Activated T-cell treated with anti-CD3 and anti-CD28 coated beads, Interleukin-2, amount 50 U/mL, for 72 hours (primary cell): ENCODE data around the gene FIZ1. TPM values are rescaled to one million over a fixed set of nuclear protein-coding genes. Genes with fewer than 3 reads are reported as not detected.

Experiments used
- ATAC-seq, 2 donors: fragments of 150-1000 bp; cut with Tn5 transposase; replicated peaks in 1 of 2; 2 replicates each; pipeline ENCODE4 v1.10.0; 2021; ENCODE audit warnings: moderate library complexity in 2 of 2, mild to moderate bottlenecking in 1 of 2
- DNase-seq, 2 donors: peaks; one replicate each; pipeline ENCODE4 v3.0.0; 2021 to 2022; ENCODE audit warnings: mixed read lengths in 1 of 2
- H3K27ac Mint-ChIP-seq: one replicate; pipeline ENCODE4 v1.8.0; 2022; ENCODE audit warnings: mild to moderate bottlenecking, moderate library complexity, mixed read lengths
- H3K27me3 Mint-ChIP-seq: one replicate; pipeline ENCODE4 v1.8.0; 2022; ENCODE audit warnings: low read depth, mixed read lengths
- H3K36me3 Mint-ChIP-seq, 2 donors: one replicate each; pipeline ENCODE4 v1.8.0; 2022; ENCODE audit warnings: mixed read lengths in 2 of 2, mild to moderate bottlenecking in 1 of 2; ENCODE audit not compliant: insufficient read depth in 2 of 2
- H3K4me1 Mint-ChIP-seq: one replicate; pipeline ENCODE4 v1.8.0; 2022; ENCODE audit warnings: low read depth, mixed read lengths
- H3K4me3 Mint-ChIP-seq, 2 donors: one replicate each; pipeline ENCODE4 v1.8.0; 2022; ENCODE audit warnings: mild to moderate bottlenecking in 2 of 2, mixed read lengths in 2 of 2, moderate library complexity in 2 of 2
- H3K9me3 Mint-ChIP-seq, 2 donors: one replicate each; pipeline ENCODE4 v1.8.0; 2022; ENCODE audit warnings: mixed read lengths in 2 of 2
- total RNA-seq, 2 donors: library from RNA; stranded (reverse); gene quantifications; one replicate each; pipeline ENCODE4 v1.2.3, GENCODE V29; 2022

The FIZ1 gene
- 10 to 100 TPM; 16.2 to 17.3 TPM for total RNA-seq

DNA sequence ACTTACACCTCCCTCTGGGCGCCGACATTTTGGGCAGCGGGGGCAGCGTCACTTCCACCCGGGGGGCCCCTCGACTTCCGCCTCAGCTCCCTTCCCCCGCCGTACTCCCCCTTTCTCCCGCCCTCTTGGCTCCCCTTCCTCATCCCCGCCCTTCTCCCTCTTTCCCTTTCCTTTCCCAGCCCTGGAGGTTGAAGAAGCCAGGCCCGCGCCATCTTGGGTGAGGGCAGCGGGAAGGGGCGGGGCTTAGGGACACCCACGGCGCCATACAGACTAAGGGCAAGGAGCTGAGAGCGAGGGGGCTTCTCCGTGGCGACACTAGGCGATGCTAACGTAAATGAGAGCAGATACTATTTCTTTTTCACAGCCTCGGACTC lies at the start of gene FIZ1:
Gene FIZ1, minus strand, starts transcription at position 50 of the 374 bp plus-strand sequence. CDS start 1,652 bp downstream, outside the sequence.
- no peaks in the 10 kb centered on the region for H3K27me3 Mint-ChIP-seq
- DNase-seq = peak; percentile 95 to 98
- peaks cover 34% of the 10 kb centered on the region for H3K4me1 Mint-ChIP-seq
- peak within 1 kb of the TSS; percentile 90 for H3K27ac Mint-ChIP-seq
- H3K9me3 Mint-ChIP-seq = peaks cover 1 to 3% of the 10 kb centered on the region in 2 donors
- peaks cover 17 to 27% of the 10 kb centered on the region in 2 donors for H3K36me3 Mint-ChIP-seq
- peak within 1 kb of the TSS; percentile 89 to 97 for H3K4me3 Mint-ChIP-seq
- ATAC-seq = peak; percentile 69 to 77

- Mint-ChIP-seq H3K36me3 (peaks cover 0 to 11% of the 10 kb centered on the region in 2 donors), H3K9me3 (no peaks in the 10 kb centered on the region), H3K27ac (peak overlapping the region; percentile 80), H3K27me3 (no peaks in the 10 kb centered on the region), H3K4me1 (peaks cover 66% of the 10 kb centered on the region), H3K4me3 (peak overlapping the region; percentile 78 to 92)
- ATAC-seq = no peak
- DNase-seq = no peak
Observed at GRCh38 chr19:55648585-55649267, 49.4 kb upstream of the FIZ1 start.

DNA sequence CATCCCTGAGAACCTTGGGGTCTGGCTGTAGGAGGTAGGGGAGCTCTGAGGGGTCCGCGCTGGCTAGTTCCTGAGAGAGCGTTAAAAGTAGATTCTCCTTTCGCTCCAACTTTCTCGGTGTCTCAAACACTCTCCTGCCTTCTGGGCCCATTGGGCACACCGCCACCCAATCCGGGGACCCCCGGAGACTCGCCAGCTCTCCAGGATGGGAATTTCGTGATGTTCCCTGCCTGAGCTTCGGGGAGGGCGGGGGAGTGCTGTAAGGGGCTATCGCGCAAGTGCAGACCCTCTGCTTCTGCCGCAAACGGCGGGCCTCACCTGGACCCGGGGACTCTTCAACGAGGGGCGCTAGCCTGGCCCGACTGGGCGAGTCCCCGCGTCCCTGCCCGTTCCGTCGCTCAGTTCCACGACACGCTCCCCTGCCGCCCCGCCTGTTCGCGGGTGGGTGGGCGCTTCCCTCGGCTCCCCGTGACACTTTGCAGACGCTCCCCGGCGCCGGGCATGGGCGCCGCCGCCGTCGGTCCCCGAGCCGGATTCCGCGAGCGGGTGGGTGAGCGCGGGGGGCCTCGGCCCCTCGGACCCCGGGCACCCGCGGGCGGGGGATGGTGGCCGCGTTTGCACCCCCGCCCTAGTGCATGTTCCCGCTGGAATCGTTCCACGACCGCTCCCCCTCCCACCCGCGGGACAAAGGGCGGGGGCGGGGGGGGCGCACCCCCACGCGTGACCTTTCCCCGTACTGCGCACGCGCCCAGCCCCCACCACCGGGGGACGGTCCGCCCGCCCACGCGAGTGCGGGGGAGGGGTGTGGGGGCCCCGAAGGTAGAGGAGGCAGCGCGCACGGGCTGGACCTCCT lies 48.6 kb upstream of the FIZ1 start, which contains the start of gene CCDC106:
Gene CCDC106, plus strand, starts transcription at position 481 of the 853 bp plus-strand sequence. CDS start 835 bp downstream, outside the sequence.
- Mint-ChIP-seq H3K4me1 (peaks cover 73% of the 10 kb centered on the region), H3K36me3 (peaks cover 2 to 14% of the 10 kb centered on the region in 2 donors), H3K27ac (peak within 1 kb of the TSS; percentile 80), H3K27me3 (no peaks in the 10 kb centered on the region), H3K9me3 (no peaks in the 10 kb centered on the region), H3K4me3 (peak within 1 kb of the TSS; percentile 90 to 92)
- DNase-seq (peak; percentile 62 to 63), ATAC-seq (peak; percentile 23 to 35)

- no peak for ATAC-seq
Observed at GRCh38 chr19:55646889-55647731, 47.8 kb upstream of the FIZ1 start.

DNA sequence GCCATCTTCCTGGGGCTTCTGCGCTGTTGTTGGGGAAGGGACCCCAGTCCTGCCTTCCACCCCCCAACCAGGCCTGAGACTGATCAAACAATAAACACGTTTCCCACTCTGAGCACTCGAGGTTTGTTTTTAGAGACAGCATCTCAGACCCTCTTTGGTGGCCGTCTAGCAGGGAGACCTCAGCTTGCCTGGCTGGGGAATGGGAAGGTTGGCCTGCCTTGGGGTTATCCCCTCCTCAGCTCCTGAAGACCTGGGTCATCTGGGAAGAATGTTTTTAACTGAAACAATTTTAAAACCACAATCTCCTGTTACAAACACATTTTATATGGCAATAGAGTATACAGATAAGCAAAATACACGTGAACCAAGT lies 46.2 kb upstream of the FIZ1 start:
- H3K27me3 Mint-ChIP-seq = no peaks in the 10 kb centered on the region
- H3K27ac Mint-ChIP-seq = peak overlapping the region; percentile 44
- no peak for ATAC-seq

More at GRCh38 chr19:55646889-55647731, 47.8 kb upstream of the FIZ1 start:
- Mint-ChIP-seq H3K36me3 (peaks cover 3 to 16% of the 10 kb centered on the region in 2 donors), H3K9me3 (no peaks in the 10 kb centered on the region), H3K27ac (no peak overlapping the region), H3K4me3 (peak overlapping the region; percentile 90), H3K27me3 (no peaks in the 10 kb centered on the region), H3K4me1 (peaks cover 73% of the 10 kb centered on the region)
- no peak for DNase-seq

GRCh38 chr19:55644842-55645511 lies 45.7 kb upstream of the FIZ1 start:
- Mint-ChIP-seq H3K27ac (no peak overlapping the region), H3K9me3 (no peaks in the 10 kb centered on the region), H3K4me1 (peaks cover 69% of the 10 kb centered on the region), H3K36me3 (peaks cover 5 to 20% of the 10 kb centered on the region in 2 donors), H3K4me3 (peak overlapping the region; percentile 89 to 96), H3K27me3 (no peaks in the 10 kb centered on the region)
- no peak for DNase-seq
- no peak for ATAC-seq

More for the DNA sequence above, 46.2 kb upstream of the FIZ1 start:
- Mint-ChIP-seq H3K36me3 (peaks cover 5 to 20% of the 10 kb centered on the region in 2 donors), H3K4me1 (peaks cover 69% of the 10 kb centered on the region), H3K9me3 (no peaks in the 10 kb centered on the region), H3K4me3 (peak overlapping the region; percentile 89 to 96)
- no peak for DNase-seq

- Mint-ChIP-seq H3K36me3 (peaks cover 5 to 16% of the 10 kb centered on the region in 2 donors), H3K4me3 (peak overlapping the region; percentile 89 to 96), H3K27me3 (no peaks in the 10 kb centered on the region), H3K9me3 (no peaks in the 10 kb centered on the region), H3K4me1 (peaks cover 69% of the 10 kb centered on the region), H3K27ac (peak overlapping the region; percentile 88)
- ATAC-seq (no peak), DNase-seq (no peak)
Observed at GRCh38 chr19:55644191-55644833, 45.0 kb upstream of the FIZ1 start.

DNA sequence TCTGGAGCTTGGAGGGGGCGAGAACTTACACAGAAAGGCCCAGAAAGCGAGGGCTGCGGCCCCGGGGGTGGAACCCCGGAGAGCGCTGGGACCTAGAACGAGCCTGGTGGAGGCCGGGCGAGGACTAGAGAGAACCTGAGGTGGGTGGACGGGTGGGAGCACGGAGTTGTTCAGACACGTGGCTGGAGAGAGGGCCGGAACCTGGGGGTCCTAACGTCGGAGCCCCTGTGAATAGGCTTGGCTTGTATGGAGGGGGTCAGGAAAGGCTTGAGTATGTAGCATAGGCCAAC lies 44.5 kb upstream of the FIZ1 start:
- no peak for DNase-seq
- ATAC-seq = no peak
- Mint-ChIP-seq H3K4me3 (peak overlapping the region; percentile 89 to 96), H3K27me3 (no peaks in the 10 kb centered on the region), H3K27ac (peak overlapping the region; percentile 88), H3K36me3 (peaks cover 7 to 19% of the 10 kb centered on the region in 2 donors), H3K9me3 (peaks cover 0 to 2% of the 10 kb centered on the region in 2 donors), H3K4me1 (peaks cover 69% of the 10 kb centered on the region)

DNA sequence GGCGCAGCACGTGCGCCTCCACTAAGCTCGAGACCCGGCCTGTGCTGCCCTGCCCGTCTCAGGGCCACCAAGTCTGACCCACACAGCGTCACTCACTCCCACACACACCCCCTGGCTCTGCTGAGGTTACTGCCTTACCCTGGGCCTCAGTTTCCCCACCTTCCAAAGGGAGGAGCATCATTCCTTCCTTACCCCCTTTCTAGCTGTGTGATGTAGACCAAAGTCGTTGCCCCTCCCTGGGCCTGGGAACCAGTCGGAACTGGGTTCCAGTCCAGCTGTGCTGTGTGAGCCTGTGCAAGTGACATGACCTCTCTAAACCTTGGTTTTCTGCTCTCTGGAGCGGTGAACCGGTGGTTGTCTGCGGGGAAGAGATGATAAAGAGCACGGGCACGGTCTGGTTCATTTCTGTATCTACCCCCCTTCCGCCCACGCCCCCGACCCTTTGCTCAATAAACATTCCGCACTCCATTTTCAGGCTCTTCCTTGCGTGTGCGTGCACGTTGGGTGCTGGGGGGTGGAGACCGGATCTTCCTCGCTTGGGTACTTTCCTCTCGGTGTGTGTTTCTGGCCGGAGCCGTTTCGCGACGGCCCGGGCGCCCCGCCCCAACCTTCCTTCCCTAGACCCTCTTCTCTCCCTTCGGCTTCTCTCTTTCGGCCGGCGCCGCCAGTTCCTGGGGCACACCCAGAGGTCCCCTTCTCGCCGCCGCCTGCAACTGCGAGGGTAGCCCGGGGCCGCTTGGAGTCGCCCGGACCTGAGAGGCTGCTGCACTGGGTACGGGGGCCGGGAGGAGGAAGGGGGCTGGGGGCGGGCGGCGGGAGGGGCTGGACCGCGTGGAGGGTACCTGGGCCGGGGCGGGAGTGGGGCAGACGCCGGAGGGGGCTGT lies 43.9 kb upstream of the FIZ1 start, which contains the start of gene ZNF581:
Gene ZNF581, plus strand, starts transcription at position 647 of the 884 bp plus-strand sequence. CDS start 923 bp downstream, outside the sequence.
- no peaks in the 10 kb centered on the region for H3K27me3 Mint-ChIP-seq
- DNase-seq (peak; percentile 84 to 85), ATAC-seq (peak; percentile 56 to 64)
- H3K9me3 Mint-ChIP-seq = peaks cover 0 to 2% of the 10 kb centered on the region in 2 donors
- H3K4me3 Mint-ChIP-seq = peak within 1 kb of the TSS; percentile 89 to 96
- H3K36me3 Mint-ChIP-seq = peaks cover 7 to 19% of the 10 kb centered on the region in 2 donors
- peaks cover 71% of the 10 kb centered on the region for H3K4me1 Mint-ChIP-seq
- peak within 1 kb of the TSS; percentile 90 for H3K27ac Mint-ChIP-seq

- Mint-ChIP-seq H3K4me3 (peak overlapping the region; percentile 89 to 96), H3K27ac (peak overlapping the region; percentile 90), H3K27me3 (no peaks in the 10 kb centered on the region), H3K36me3 (peaks cover 7 to 22% of the 10 kb centered on the region in 2 donors), H3K9me3 (peaks cover 0 to 2% of the 10 kb centered on the region in 2 donors), H3K4me1 (peaks cover 74% of the 10 kb centered on the region)
- peak in 1 of 2 donors; percentile 10 for ATAC-seq
- peak in 1 of 2 donors; percentile 49 for DNase-seq
Observed at GRCh38 chr19:55642153-55643002, 43.1 kb upstream of the FIZ1 start.
